H1 (cell line): Measurements from ENCODE around the gene WDFY3. TPM values are rescaled to one million over a fixed set of nuclear protein-coding genes. Genes with fewer than 3 reads are reported as not detected.

ENCODE experiments used
- FOSL1 ChIP-seq: IDR thresholded peaks from 2 replicates; pipeline ENCODE4 v1.6.1; 2011; ENCODE audit warnings: mild to moderate bottlenecking, low read depth, low read length, moderate library complexity; ENCODE audit not compliant: insufficient read depth
- POU5F1 ChIP-seq: IDR thresholded peaks from 2 replicates; pipeline ENCODE4 v1.6.1; 2011; ENCODE audit warnings: low read depth, mild to moderate bottlenecking, low read length, moderate library complexity
- TAF7 ChIP-seq: optimal IDR thresholded peaks from 2 replicates; pipeline ENCODE3; 2011; ENCODE audit warnings: low read depth, mild to moderate bottlenecking, inconsistent platforms, low read length, moderate library complexity, borderline replicate concordance
- polyA plus RNA-seq, 7 experiments: library from polyadenylated mRNA; depleted of rRNA in 3 of 7; stranded (reverse) in 5 of 7; unstranded in 2 of 7; fragments of >200 nt in 5 of 7; fragments of 200-250 nt in 2 of 7; gene quantifications; 1 replicate in 5 of 7; 2 replicates in 1 of 7; 4 replicates in 1 of 7; pipeline versions ENCODE4 v1.2.1 to v1.2.3, GENCODE V29; 2011 to 2013; ENCODE audit warnings: missing spikeins in 2 of 7, mixed read lengths in 2 of 7
- total RNA-seq: library from RNA; stranded (reverse); fragmentation: NEBNext Ultra II Directional; extraction: Animal tissue kit (Norgen Biotek cat#: 25700); gene quantifications from 2 replicates; pipeline ENCODE4 v1.2.1, GENCODE V29; 2021

Gene WDFY3
- total and polyA plus RNA-seq, 2 of the 8 experiments (the other 6 are each of a cell fraction or from before 2014, with no cell fraction given): 25.6 to 62.4 TPM

DNA sequence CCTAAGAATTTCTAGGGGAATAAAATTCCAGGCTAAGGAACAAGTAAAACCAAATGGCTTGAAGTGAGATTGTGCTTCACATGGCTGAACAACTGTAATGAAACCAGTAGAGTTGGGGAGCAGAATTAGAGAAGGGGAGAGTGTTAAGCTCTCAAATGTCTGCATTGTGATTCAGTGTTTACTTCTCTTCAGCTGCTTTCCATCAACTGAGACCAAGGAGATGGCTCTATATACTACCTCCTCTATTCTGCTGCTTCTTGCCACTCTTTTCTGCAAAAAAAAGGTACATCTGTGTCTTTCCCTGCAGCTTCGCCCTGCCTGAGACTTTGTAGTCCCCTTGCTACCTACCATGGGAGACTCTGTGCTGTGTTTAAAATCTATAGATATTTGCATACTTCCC is 73.5 kb downstream of the WDFY3 start (continued):
- TF ChIP-seq TAF7: no peak
- TF ChIP-seq POU5F1: no peak
- no peak for TF ChIP-seq FOSL1
